Measurements from ENCODE around the gene HBZ.

The HBZ gene

DNA sequence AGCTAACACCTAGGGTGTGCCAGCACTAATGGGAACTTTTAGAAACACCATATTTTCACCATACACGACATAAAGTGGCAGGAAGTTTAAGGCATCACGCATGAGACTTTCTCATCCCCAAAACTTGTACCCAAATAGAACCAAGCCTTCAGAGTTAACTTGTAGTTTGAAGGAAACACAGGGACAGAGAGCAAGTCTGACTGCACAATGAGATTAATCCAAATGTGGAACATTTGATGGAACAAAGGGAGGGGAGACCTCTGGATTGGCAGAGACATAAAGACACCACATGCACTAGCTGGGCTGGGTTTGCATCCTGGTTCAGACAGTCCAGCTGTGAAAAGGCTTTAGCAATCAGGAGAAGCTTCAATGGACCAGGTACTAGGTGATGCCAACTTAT is 38.1 kb upstream of the HBZ start:
- TF ChIP-seq YY1 (IDR thresholded peaks at IDR 0.05; ENCODE audit: insufficient read depth, insufficient read length) (no peak), ZNF274 (IDR thresholded peaks at IDR 0.05; ENCODE audit: low read depth, low read length) (no peak), SUZ12 (IDR thresholded peaks at IDR 0.05; ENCODE audit: extremely low read depth, insufficient read depth, insufficient read length) (no peak)
- Histone ChIP-seq H3K9me3 (ENCODE audit: insufficient read depth, low read length) (no peaks in the 10 kb centered on the region), H3K4me1 (ENCODE audit: insufficient read depth, insufficient read length) (peaks cover 14% of the 10 kb centered on the region), H3K4me3 (ENCODE audit: insufficient read length, low read depth) (no peak overlapping the region), H3K27me3 (ENCODE audit: insufficient read depth, insufficient read length) (no peaks in the 10 kb centered on the region), H3K9ac (ENCODE audit: insufficient read length, low read depth) (no peak overlapping the region), H3K36me3 (ENCODE audit: insufficient read depth, insufficient read length, low read length) (peaks cover 44% of the 10 kb centered on the region)
- DNase-seq (ENCODE audit: low read depth, low spot score), result no peak

DNA sequence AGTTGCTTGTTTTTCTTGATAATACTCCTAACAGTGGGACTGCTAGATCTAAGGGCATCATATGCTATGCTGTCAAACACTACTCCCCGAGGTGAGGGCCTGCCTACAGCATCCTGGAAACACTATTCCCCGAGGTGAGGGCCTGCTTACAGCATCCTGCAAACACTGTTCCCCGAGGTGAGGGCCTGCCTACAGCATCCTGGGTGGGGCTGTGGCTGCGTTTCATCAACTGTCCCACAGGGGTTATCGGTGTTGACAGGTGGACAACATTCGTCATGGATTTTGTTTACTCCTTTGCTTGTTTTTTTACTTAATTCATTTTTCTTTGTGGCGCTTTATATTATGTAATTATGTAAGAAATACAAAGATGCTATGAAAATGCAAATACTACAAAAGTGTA is 36.4 kb upstream of the HBZ start:
- Histone ChIP-seq H3K4me1 (ENCODE audit: insufficient read depth, insufficient read length) (peaks cover 14% of the 10 kb centered on the region), H3K27me3 (ENCODE audit: insufficient read depth, insufficient read length) (no peaks in the 10 kb centered on the region), H3K4me3 (ENCODE audit: insufficient read length, low read depth) (no peak overlapping the region), H3K9ac (ENCODE audit: insufficient read length, low read depth) (no peak overlapping the region), H3K9me3 (ENCODE audit: insufficient read depth, low read length) (no peaks in the 10 kb centered on the region), H3K36me3 (ENCODE audit: insufficient read depth, insufficient read length, low read length) (peaks cover 31% of the 10 kb centered on the region)
- DNase-seq (ENCODE audit: low read depth, low spot score), result no peak
- TF ChIP-seq SUZ12 (IDR thresholded peaks at IDR 0.05; ENCODE audit: extremely low read depth, insufficient read depth, insufficient read length), result no peak
- TF ChIP-seq ZNF274 (IDR thresholded peaks at IDR 0.05; ENCODE audit: low read depth, low read length), result no peak
- TF ChIP-seq YY1 (IDR thresholded peaks at IDR 0.05; ENCODE audit: insufficient read depth, insufficient read length), result no peak

GRCh38 chr16:117379-118365 is 34.8 kb upstream of the HBZ start:
- Histone ChIP-seq H3K36me3 (ENCODE audit: insufficient read depth, insufficient read length, low read length) (peaks cover 20% of the 10 kb centered on the region), H3K9ac (ENCODE audit: insufficient read length, low read depth) (no peak overlapping the region), H3K4me1 (ENCODE audit: insufficient read depth, insufficient read length) (peaks cover 14% of the 10 kb centered on the region), H3K27me3 (ENCODE audit: insufficient read depth, insufficient read length) (no peaks in the 10 kb centered on the region), H3K9me3 (ENCODE audit: insufficient read depth, low read length) (no peaks in the 10 kb centered on the region), H3K4me3 (ENCODE audit: insufficient read length, low read depth) (no peak overlapping the region)
- peak; percentile 56 for DNase-seq (ENCODE audit: low read depth, low spot score)
- TF ChIP-seq YY1 (IDR thresholded peaks at IDR 0.05; ENCODE audit: insufficient read depth, insufficient read length), result no peak
- no peak for TF ChIP-seq ZNF274 (IDR thresholded peaks at IDR 0.05; ENCODE audit: low read depth, low read length)
- no peak for TF ChIP-seq SUZ12 (IDR thresholded peaks at IDR 0.05; ENCODE audit: extremely low read depth, insufficient read depth, insufficient read length)

DNA sequence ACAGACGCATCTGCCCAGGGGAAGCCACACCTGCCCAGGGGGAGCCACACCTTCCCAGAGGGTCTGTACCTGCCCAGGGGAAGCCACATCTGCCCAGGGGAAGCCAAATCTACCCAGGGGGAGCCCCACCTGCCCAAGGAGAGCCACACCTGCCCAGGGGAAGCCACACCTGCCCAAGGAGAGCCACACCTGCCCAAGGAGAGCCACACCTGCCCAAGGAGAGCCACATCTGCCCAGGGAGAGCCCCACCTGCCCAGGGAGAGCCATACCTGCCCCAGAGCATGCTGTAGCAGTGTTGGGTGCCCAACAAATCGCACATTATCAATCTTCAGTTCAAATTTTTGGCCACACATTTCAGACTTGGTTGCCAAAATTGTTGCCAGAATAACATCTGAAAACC is 33.6 kb upstream of the HBZ start:
- Histone ChIP-seq H3K36me3 (ENCODE audit: insufficient read depth, insufficient read length, low read length) (peaks cover 24% of the 10 kb centered on the region), H3K4me3 (ENCODE audit: insufficient read length, low read depth) (no peak overlapping the region), H3K27me3 (ENCODE audit: insufficient read depth, insufficient read length) (no peaks in the 10 kb centered on the region), H3K9ac (ENCODE audit: insufficient read length, low read depth) (no peak overlapping the region), H3K4me1 (ENCODE audit: insufficient read depth, insufficient read length) (peaks cover 7% of the 10 kb centered on the region), H3K9me3 (ENCODE audit: insufficient read depth, low read length) (no peaks in the 10 kb centered on the region)
- no peak for DNase-seq (ENCODE audit: low read depth, low spot score)
- TF ChIP-seq YY1 (IDR thresholded peaks at IDR 0.05; ENCODE audit: insufficient read depth, insufficient read length) (no peak), ZNF274 (IDR thresholded peaks at IDR 0.05; ENCODE audit: low read depth, low read length) (no peak), SUZ12 (IDR thresholded peaks at IDR 0.05; ENCODE audit: extremely low read depth, insufficient read depth, insufficient read length) (no peak)

- peaks cover 6% of the 10 kb centered on the region for H3K4me1 ChIP-seq (ENCODE audit: insufficient read depth, insufficient read length)
- H3K9ac ChIP-seq (ENCODE audit: insufficient read length, low read depth), result no peak overlapping the region
- no peaks in the 10 kb centered on the region for H3K9me3 ChIP-seq (ENCODE audit: insufficient read depth, low read length)
- no peak for TF ChIP-seq ZNF274 (IDR thresholded peaks at IDR 0.05; ENCODE audit: low read depth, low read length)
- TF ChIP-seq SUZ12 (IDR thresholded peaks at IDR 0.05; ENCODE audit: extremely low read depth, insufficient read depth, insufficient read length), result no peak
- no peak for TF ChIP-seq YY1 (IDR thresholded peaks at IDR 0.05; ENCODE audit: insufficient read depth, insufficient read length)
- no peak overlapping the region for H3K4me3 ChIP-seq (ENCODE audit: insufficient read length, low read depth)
- no peak for DNase-seq (ENCODE audit: low read depth, low spot score)
- H3K36me3 ChIP-seq (ENCODE audit: insufficient read depth, insufficient read length, low read length), result peaks cover 22% of the 10 kb centered on the region
- no peaks in the 10 kb centered on the region for H3K27me3 ChIP-seq (ENCODE audit: insufficient read depth, insufficient read length)
Observed at GRCh38 chr16:119295-119694, 33.1 kb upstream of the HBZ start.

GRCh38 chr16:119835-120491 is 32.5 kb upstream of the HBZ start:
- no peak for DNase-seq (ENCODE audit: low read depth, low spot score)
- no peaks in the 10 kb centered on the region for H3K27me3 ChIP-seq (ENCODE audit: insufficient read depth, insufficient read length)
- H3K4me1 ChIP-seq (ENCODE audit: insufficient read depth, insufficient read length), result peaks cover 6% of the 10 kb centered on the region
- peaks cover 22% of the 10 kb centered on the region for H3K36me3 ChIP-seq (ENCODE audit: insufficient read depth, insufficient read length, low read length)
- no peak for TF ChIP-seq SUZ12 (IDR thresholded peaks at IDR 0.05; ENCODE audit: extremely low read depth, insufficient read depth, insufficient read length)
- TF ChIP-seq ZNF274 (IDR thresholded peaks at IDR 0.05; ENCODE audit: low read depth, low read length), result no peak
- no peak for TF ChIP-seq YY1 (IDR thresholded peaks at IDR 0.05; ENCODE audit: insufficient read depth, insufficient read length)
- H3K4me3 ChIP-seq (ENCODE audit: insufficient read length, low read depth), result no peak overlapping the region
- H3K9me3 ChIP-seq (ENCODE audit: insufficient read depth, low read length), result no peaks in the 10 kb centered on the region
- no peak overlapping the region for H3K9ac ChIP-seq (ENCODE audit: insufficient read length, low read depth)

- Histone ChIP-seq H3K9me3 (ENCODE audit: insufficient read depth, low read length) (no peaks in the 10 kb centered on the region), H3K4me1 (ENCODE audit: insufficient read depth, insufficient read length) (peaks cover 8% of the 10 kb centered on the region), H3K27me3 (ENCODE audit: insufficient read depth, insufficient read length) (no peaks in the 10 kb centered on the region), H3K36me3 (ENCODE audit: insufficient read depth, insufficient read length, low read length) (peaks cover 22% of the 10 kb centered on the region), H3K9ac (ENCODE audit: insufficient read length, low read depth) (no peak overlapping the region), H3K4me3 (ENCODE audit: insufficient read length, low read depth) (no peak overlapping the region)
- TF ChIP-seq YY1 (IDR thresholded peaks at IDR 0.05; ENCODE audit: insufficient read depth, insufficient read length) (no peak), SUZ12 (IDR thresholded peaks at IDR 0.05; ENCODE audit: extremely low read depth, insufficient read depth, insufficient read length) (no peak), ZNF274 (IDR thresholded peaks at IDR 0.05; ENCODE audit: low read depth, low read length) (no peak)
- no peak for DNase-seq (ENCODE audit: low read depth, low spot score)
Observed at GRCh38 chr16:120756-121155, 31.7 kb upstream of the HBZ start.

Measured in NT2/D1 (cell line).